GM19324 (cell line): ENCODE results near the gene YPEL4.

Source experiments
- ATAC-seq: cut with Tn5 transposase; IDR thresholded peaks from one replicate; pipeline ENCODE4 v1.9.1; 2021; ENCODE audit warnings: mild to moderate bottlenecking, moderate library complexity; ENCODE audit not compliant: unreplicated experiment, low FRiP score

YPEL4 gene

GRCh38 chr11:57596266-57596885 lies 53.3 kb downstream of the YPEL4 start:
- no peak for ATAC-seq
